HepG2 (cell line): ENCODE results near the gene RASD1. TPM values are rescaled to one million over a fixed set of nuclear protein-coding genes. Genes with fewer than 3 reads are reported as not detected.

Experiments used
- EED ChIP-seq: sonication (generic); formaldehyde crosslinking; IDR thresholded peaks from 2 replicates; pipeline ENCODE4 v1.5.0; 2020; ENCODE audit warnings: mild to moderate bottlenecking, missing genetic modification reagents
- JDP2 ChIP-seq: sonication (generic); formaldehyde crosslinking; IDR thresholded peaks from 2 replicates; pipeline ENCODE4 v1.8.1; 2022; ENCODE audit warnings: missing genetic modification reagents, borderline replicate concordance
- KMT2A ChIP-seq: sonication (generic); formaldehyde crosslinking; IDR thresholded peaks from 2 replicates; pipeline ENCODE4 v1.4.0; 2020; ENCODE audit warnings: missing genetic modification reagents
- SRSF9 ChIP-seq: fragments of 200-400 bp; formaldehyde crosslinking; IDR thresholded peaks from 2 replicates; pipeline ENCODE4 v1.6.1; 2018; ENCODE audit warnings: borderline replicate concordance, mild to moderate bottlenecking, low read depth, low read length; ENCODE audit not compliant: insufficient read depth, poor library complexity, severe bottlenecking
- ZNF225 ChIP-seq: sonication (generic); formaldehyde crosslinking; IDR thresholded peaks from 2 replicates; pipeline ENCODE4 v1.4.0; 2020; ENCODE audit warnings: mild to moderate bottlenecking, missing genetic modification reagents
- ZNF235 ChIP-seq: sonication (generic); formaldehyde crosslinking; IDR thresholded peaks from 2 replicates; pipeline ENCODE4 v1.8.1; 2023; ENCODE audit warnings: mild to moderate bottlenecking, missing genetic modification reagents, borderline replicate concordance
- ZNF274 ChIP-seq: sonication (generic); formaldehyde crosslinking; IDR thresholded peaks from 2 replicates; pipeline ENCODE4 v1.5.1; 2020; ENCODE audit warnings: mild to moderate bottlenecking, missing genetic modification reagents
- ZNF382 ChIP-seq: sonication (generic); formaldehyde crosslinking; IDR thresholded peaks from 2 replicates; pipeline ENCODE4 v1.5.0; 2020; ENCODE audit warnings: missing genetic modification reagents, mild to moderate bottlenecking, borderline replicate concordance
- ZNF619 ChIP-seq: sonication (generic); formaldehyde crosslinking; IDR thresholded peaks from 2 replicates; pipeline ENCODE4 v1.4.0; 2020; ENCODE audit warnings: mild to moderate bottlenecking, missing genetic modification reagents
- ZNF672 ChIP-seq: sonication (generic); formaldehyde crosslinking; IDR thresholded peaks from 2 replicates; pipeline ENCODE4 v1.8.1; 2022; ENCODE audit warnings: missing genetic modification reagents
- polyA plus RNA-seq, 8 experiments: library from polyadenylated mRNA; depleted of rRNA in 3 of 8; stranded (reverse) in 7 of 8; unstranded in 1 of 8; fragments of >200 nt; fragmentation: Illumina TruSeq in 4 of 8; extraction: Trizol in 4 of 8; gene quantifications; 2 replicates each; pipeline versions ENCODE4 v1.2.1 to v1.2.3, GENCODE V29; 2011 to 2016; ENCODE audit warnings: low read depth in 4 of 8, missing spikeins in 1 of 8, mixed read lengths in 1 of 8; ENCODE audit not compliant: insufficient read depth in 1 of 8
- total RNA-seq, 5 experiments: library from RNA; depleted of rRNA; stranded (reverse); fragments of >200 nt; fragmentation: Illumina TruSeq; extraction: Trizol; gene quantifications; 2 replicates each; pipeline ENCODE4 v1.2.3, GENCODE V29; 2016; ENCODE audit warnings: low read depth in 1 of 5
- TF ChIP-seq, protein P1 (sequence below): sonication (generic); formaldehyde crosslinking; IDR thresholded peaks from 2 replicates; pipeline ENCODE4 v1.4.0; 2020; ENCODE audit warnings: low read depth, mild to moderate bottlenecking, missing genetic modification reagents
- TF ChIP-seq, protein P2 (sequence below): sonication (generic); formaldehyde crosslinking; IDR thresholded peaks from 2 replicates; pipeline ENCODE4 v1.8.0; 2022; ENCODE audit warnings: mild to moderate bottlenecking, missing genetic modification reagents
- TF ChIP-seq, protein P3 (sequence below): sonication (generic); formaldehyde crosslinking; IDR thresholded peaks from 2 replicates; pipeline ENCODE4 v1.5.1; 2020; ENCODE audit warnings: missing genetic modification reagents, mild to moderate bottlenecking, borderline replicate concordance
- TF ChIP-seq, protein P4 (sequence below): sonication (generic); formaldehyde crosslinking; IDR thresholded peaks from 2 replicates; pipeline ENCODE4 v1.4.0; 2020; ENCODE audit warnings: missing genetic modification reagents
- TF ChIP-seq, protein P5 (sequence below): sonication (generic); formaldehyde crosslinking; IDR thresholded peaks from 2 replicates; pipeline ENCODE4 v1.4.0; 2020; ENCODE audit warnings: missing genetic modification reagents

Gene RASD1
- total and polyA plus RNA-seq, 2 of the 13 experiments (the other 11 are each of a cell fraction or from before 2014, with no cell fraction given), result 1.6 to 4.2 TPM

DNA sequence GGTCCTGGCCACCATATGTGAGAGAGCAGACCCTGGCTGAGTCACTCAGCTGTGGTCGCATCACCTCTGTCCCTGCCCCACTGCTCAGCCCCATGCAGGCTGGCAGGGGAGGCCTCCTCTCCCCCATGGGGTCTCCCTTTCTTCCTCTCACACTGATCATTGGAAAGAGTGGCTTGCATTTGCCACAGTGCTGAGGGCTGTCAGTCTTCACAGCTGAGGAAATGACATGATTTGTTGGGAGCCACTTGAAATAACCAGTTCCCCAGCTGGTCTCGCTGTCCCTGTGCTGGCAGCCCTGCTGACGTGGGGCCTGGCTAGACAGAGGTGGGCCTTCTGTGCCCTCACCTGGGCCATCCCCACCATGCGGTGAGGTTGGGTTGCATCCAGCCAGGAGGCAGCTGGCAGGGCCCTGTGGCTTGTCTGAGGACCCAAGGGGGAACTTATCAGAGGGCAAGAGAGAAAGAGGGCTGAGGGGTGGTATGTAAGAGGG lies 49.5 kb downstream of the RASD1 start (continued):
- TF ChIP-seq, protein P1, sequence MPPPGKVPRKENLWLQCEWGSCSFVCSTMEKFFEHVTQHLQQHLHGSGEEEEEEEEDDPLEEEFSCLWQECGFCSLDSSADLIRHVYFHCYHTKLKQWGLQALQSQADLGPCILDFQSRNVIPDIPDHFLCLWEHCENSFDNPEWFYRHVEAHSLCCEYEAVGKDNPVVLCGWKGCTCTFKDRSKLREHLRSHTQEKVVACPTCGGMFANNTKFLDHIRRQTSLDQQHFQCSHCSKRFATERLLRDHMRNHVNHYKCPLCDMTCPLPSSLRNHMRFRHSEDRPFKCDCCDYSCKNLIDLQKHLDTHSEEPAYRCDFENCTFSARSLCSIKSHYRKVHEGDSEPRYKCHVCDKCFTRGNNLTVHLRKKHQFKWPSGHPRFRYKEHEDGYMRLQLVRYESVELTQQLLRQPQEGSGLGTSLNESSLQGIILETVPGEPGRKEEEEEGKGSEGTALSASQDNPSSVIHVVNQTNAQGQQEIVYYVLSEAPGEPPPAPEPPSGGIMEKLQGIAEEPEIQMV (CRISPR knock-in tag), result peak; percentile 59; the same call in 1 of the 2 replicates
- TF ChIP-seq SRSF9, result no peak
- no peak for TF ChIP-seq JDP2 (CRISPR knock-in tag)
- no peak for TF ChIP-seq ZNF382 (CRISPR knock-in tag)
- TF ChIP-seq, protein P2, sequence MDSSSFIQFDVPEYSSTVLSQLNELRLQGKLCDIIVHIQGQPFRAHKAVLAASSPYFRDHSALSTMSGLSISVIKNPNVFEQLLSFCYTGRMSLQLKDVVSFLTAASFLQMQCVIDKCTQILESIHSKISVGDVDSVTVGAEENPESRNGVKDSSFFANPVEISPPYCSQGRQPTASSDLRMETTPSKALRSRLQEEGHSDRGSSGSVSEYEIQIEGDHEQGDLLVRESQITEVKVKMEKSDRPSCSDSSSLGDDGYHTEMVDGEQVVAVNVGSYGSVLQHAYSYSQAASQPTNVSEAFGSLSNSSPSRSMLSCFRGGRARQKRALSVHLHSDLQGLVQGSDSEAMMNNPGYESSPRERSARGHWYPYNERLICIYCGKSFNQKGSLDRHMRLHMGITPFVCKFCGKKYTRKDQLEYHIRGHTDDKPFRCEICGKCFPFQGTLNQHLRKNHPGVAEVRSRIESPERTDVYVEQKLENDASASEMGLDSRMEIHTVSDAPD, result no peak
- TF ChIP-seq ZNF274 (CRISPR knock-in tag), result no peak
- 0 out of 2 replicates have a peak, but pooled peaks have one; percentile 34 for TF ChIP-seq ZNF619 (CRISPR knock-in tag)
- no peak for TF ChIP-seq ZNF672
- TF ChIP-seq, protein P3, sequence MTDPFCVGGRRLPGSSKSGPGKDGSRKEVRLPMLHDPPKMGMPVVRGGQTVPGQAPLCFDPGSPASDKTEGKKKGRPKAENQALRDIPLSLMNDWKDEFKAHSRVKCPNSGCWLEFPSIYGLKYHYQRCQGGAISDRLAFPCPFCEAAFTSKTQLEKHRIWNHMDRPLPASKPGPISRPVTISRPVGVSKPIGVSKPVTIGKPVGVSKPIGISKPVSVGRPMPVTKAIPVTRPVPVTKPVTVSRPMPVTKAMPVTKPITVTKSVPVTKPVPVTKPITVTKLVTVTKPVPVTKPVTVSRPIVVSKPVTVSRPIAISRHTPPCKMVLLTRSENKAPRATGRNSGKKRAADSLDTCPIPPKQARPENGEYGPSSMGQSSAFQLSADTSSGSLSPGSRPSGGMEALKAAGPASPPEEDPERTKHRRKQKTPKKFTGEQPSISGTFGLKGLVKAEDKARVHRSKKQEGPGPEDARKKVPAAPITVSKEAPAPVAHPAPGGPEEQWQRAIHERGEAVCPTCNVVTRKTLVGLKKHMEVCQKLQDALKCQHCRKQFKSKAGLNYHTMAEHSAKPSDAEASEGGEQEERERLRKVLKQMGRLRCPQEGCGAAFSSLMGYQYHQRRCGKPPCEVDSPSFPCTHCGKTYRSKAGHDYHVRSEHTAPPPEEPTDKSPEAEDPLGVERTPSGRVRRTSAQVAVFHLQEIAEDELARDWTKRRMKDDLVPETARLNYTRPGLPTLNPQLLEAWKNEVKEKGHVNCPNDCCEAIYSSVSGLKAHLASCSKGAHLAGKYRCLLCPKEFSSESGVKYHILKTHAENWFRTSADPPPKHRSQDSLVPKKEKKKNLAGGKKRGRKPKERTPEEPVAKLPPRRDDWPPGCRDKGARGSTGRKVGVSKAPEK (CRISPR knock-in tag), result no peak
- peak; percentile 68; the same call in 1 of the 2 replicates for TF ChIP-seq EED (CRISPR knock-in tag)
- TF ChIP-seq, protein P4, sequence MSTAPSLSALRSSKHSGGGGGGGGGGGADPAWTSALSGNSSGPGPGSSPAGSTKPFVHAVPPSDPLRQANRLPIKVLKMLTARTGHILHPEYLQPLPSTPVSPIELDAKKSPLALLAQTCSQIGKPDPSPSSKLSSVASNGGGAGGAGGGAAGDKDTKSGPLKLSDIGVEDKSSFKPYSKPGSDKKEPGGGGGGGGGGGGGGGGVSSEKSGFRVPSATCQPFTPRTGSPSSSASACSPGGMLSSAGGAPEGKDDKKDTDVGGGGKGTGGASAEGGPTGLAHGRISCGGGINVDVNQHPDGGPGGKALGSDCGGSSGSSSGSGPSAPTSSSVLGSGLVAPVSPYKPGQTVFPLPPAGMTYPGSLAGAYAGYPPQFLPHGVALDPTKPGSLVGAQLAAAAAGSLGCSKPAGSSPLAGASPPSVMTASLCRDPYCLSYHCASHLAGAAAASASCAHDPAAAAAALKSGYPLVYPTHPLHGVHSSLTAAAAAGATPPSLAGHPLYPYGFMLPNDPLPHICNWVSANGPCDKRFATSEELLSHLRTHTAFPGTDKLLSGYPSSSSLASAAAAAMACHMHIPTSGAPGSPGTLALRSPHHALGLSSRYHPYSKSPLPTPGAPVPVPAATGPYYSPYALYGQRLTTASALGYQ (CRISPR knock-in tag), result no peak
- no peak for TF ChIP-seq ZNF235
- TF ChIP-seq, protein P5, sequence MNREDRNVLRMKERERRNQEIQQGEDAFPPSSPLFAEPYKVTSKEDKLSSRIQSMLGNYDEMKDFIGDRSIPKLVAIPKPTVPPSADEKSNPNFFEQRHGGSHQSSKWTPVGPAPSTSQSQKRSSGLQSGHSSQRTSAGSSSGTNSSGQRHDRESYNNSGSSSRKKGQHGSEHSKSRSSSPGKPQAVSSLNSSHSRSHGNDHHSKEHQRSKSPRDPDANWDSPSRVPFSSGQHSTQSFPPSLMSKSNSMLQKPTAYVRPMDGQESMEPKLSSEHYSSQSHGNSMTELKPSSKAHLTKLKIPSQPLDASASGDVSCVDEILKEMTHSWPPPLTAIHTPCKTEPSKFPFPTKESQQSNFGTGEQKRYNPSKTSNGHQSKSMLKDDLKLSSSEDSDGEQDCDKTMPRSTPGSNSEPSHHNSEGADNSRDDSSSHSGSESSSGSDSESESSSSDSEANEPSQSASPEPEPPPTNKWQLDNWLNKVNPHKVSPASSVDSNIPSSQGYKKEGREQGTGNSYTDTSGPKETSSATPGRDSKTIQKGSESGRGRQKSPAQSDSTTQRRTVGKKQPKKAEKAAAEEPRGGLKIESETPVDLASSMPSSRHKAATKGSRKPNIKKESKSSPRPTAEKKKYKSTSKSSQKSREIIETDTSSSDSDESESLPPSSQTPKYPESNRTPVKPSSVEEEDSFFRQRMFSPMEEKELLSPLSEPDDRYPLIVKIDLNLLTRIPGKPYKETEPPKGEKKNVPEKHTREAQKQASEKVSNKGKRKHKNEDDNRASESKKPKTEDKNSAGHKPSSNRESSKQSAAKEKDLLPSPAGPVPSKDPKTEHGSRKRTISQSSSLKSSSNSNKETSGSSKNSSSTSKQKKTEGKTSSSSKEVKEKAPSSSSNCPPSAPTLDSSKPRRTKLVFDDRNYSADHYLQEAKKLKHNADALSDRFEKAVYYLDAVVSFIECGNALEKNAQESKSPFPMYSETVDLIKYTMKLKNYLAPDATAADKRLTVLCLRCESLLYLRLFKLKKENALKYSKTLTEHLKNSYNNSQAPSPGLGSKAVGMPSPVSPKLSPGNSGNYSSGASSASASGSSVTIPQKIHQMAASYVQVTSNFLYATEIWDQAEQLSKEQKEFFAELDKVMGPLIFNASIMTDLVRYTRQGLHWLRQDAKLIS (CRISPR knock-in tag), result 0 out of 2 replicates have a peak, but pooled peaks have one; percentile 4
- no peak for TF ChIP-seq KMT2A (CRISPR knock-in tag)
- TF ChIP-seq ZNF225 (CRISPR knock-in tag), result 0 out of 2 replicates have a peak, but pooled peaks have one; percentile 73
